GM21423 (cell line): ENCODE results near the gene RBM39.
"Not testable (repeated sequence)": the region's sequence is repeated elsewhere in the genome, so short reads cannot be mapped to it uniquely, and the experiment has no call there.

ENCODE experiments used
- ATAC-seq: cut with Tn5 transposase; IDR thresholded peaks from one replicate; pipeline ENCODE4 v1.9.1; 2021; ENCODE audit warnings: mild to moderate bottlenecking, moderate library complexity; ENCODE audit not compliant: unreplicated experiment

RBM39 gene

GRCh38 chr20:35709259-35709658, 32.8 kb downstream of the RBM39 start:
- ATAC-seq: no peak

DNA sequence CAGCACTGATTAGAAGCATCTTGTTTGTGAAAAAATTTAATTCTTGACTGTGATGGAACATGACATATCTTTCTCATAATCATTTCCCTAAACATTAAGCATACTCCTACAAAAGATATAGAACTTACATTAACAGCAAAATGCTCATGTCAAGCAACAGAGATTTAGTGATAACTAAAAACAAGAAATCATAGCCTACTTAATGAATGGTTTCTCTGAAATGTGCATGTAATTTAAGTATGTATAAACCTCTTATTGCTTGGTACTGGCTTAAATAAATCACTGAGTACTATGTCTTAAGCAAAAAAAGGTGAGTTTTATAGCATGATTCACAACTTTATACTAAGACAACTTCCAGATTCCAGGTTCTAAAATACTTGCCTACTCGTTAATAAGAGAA, 33.6 kb downstream of the RBM39 start:
- ATAC-seq: no peak

GRCh38 chr20:35706591-35707529, 35.2 kb downstream of the RBM39 start:
- not testable (repeated sequence) for ATAC-seq

- not testable (repeated sequence) for ATAC-seq
These were observed 36.2 kb downstream of the RBM39 start for GRCh38 chr20:35705894-35706293.

- no peak for ATAC-seq
These were observed 37.4 kb downstream of the RBM39 start for GRCh38 chr20:35704514-35705261.

DNA sequence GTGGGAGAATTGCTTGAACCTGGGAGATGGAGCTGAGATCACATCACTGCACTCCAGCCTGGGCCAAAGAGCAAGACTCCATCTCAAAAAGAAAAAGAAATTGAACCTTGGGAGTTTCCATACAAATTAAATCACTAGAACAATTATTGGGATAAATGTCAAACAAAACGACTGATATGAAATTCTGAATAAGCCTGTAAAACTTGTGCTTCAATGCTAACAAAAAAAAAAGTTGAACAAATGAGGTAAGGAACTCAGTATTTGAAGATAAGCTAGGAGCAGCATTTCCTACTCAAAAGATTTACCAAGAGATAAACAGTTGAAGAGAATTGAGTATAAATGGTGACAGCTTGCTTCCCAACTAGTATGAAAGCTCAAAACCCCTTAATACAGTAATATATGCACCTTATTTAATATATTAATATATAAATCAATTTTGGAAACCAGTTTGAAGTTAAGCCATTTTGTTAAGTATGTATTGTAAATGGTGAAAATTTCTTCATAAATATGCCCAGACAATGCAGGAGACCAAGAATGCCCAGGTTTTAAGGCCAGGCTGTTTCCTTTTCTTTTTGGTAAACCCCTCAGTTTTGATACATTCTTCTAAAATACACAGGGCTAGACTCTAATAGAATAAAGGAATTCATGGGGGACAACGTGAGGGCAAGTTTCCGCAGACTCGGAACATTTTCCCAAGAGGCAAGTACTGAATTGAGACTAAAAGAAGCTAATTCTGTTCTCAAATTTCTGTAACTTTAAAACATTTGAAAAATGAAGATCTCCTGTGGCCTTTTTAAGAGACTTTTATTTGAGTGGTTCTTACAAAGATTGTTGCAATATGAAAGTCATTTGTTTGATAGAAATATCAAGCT, 39.0 kb downstream of the RBM39 start:
- ATAC-seq: no peak

DNA sequence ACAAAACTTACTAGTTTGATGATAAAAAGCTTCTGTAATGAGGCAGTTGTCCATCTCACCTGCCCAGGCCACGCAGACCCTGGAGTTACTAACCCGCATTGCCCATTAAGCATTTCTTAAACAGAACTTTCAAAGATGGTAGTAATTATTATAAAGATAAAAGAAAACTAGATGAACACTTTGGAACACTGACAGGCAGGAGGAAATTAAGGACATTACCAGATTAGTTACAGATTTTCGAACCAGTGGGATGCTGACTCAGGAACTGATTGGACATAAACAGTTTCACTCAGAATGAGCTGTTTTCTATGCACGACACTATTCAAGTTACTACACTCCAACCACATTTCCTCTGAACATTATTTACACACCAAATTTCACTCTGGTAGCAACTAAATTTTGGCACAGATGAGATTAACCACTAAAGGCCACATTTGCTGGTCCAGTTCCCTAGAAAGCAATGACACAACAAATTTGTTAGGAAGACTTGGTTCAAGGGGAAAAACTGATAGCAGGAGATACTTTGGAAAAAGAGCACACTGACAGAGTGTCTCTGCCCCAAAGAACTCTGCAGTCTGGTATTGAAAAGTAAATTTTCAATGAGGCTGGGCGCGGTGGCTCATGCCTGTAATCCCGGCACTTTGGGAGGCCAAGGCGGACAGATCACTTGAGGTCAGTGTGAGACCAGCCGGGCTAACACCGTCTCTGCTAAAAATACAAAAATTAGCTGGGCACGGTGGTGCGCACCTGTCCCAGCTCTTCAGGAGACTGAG, 39.8 kb downstream of the RBM39 start:
- ATAC-seq: no peak

GRCh38 chr20:35700625-35701148, 41.4 kb downstream of the RBM39 start:
- no peak for ATAC-seq

DNA sequence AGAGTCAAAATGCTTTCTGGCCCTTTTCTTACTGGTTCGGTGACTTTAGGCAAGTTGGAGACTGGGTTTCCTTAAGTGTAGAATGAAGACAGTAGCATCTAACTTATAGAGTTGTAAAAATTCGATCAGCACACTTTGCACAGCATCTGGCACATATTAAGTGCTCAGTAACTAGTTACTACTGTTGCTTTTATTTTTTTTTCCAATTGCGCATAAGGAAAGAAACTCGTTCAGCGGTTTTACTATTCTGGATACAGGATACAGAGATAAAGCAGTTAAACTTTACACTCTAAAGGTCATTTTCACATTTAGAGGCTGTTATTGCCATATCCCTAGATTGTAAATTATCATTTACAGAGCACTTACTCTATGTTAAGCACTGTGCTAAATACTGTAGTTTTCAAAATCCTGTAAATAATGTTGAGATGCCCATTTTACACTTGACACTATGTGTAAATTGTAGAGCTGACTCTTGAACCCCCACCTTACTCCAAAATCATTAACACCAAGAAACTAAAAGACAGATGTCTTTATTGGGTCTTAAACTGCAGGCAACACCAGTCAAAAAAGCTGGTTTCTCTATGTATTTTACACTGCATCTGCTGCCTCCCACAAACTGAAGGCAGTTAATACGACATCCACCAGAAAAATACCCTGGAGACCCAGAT, 42.0 kb downstream of the RBM39 start:
- ATAC-seq: no peak

DNA sequence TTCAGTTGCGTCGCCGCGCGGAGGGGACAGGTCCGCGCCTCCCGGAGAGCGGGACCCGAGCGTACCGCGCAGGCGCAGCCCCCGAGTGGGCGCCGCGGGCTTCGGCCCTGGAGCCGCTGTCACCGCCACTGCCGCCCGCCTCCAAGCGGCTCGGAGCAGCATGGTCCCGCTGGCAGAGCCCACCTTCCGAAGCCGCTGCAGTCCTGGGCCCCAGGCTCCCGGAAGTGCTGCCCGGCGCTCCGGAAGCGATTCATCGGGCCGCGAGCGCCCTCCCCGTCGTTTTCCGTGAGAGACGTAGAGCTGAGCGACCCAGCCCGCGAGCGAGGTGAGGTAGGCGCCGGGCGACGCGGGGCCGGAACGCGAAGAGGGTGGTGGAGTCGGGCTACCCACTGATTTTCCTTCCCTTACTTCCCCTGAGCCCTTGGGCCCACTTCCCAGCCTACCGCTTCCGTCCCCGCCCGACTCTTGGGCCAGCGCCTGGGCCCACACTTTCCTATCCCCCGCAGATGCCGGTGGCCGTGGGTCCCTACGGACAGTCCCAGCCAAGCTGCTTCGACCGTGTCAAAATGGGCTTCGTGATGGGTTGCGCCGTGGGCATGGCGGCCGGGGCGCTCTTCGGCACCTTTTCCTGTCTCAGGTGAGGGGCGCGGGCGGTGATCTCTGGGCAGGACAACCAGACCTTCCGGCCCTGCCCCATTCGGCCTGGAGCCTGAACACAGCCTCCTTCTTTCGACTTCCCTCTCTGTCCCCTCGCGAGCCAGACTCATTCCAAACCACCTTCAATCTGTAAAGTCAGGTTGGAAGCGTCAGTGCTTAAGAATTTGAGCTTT, 42.7 kb downstream of the RBM39 start, which contains the start of the genes NFS1 and ROMO1:
Gene NFS1, minus strand, starts transcription at position 226 of the 830 bp plus-strand sequence. Its CDS starts 64 bp downstream, at position 162.
Gene ROMO1, plus strand, starts transcription at position 279 of the 830 bp plus-strand sequence. Its CDS starts 228 bp downstream, at position 507.
- peak; percentile 73 for ATAC-seq

DNA sequence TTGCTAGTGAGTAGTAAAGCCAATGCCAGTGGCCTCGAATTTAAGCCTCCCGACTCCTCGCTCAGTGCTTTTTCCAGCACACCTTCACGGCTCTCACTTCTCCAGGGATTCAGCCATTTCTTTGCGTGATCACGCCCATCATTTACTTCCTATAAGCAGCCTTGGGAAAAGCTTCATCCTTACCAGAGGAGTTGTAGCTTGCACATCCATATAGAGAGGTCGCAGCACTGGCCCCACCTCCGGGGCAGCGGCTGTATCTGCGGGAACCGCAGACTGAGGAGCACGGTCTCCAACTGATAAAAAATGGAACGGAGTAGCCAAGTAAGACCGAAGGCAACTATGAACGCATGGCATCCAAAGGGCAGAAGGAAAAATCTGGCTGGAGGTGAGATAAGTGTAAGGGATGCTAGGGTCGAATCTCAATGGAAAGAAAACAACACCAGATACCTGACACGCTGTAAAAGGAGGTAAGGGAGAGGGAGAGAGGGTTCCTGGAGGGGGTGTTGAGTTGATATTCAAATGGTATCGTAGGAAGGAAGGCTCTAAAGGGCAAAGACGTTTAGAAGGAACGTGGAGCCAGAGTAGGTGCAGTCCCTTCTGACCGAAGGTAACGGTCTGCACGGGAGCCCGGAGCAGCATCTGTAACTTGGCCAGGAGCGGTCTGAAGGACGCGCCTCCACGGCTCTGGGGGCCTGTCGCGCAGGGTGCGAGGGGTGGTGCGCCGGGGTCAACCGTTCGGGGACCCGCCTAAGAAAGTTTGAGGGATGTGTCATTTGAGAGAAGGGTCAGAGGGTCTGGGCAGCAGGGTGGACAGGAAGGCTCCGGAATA, 43.5 kb downstream of the RBM39 start:
- no peak for ATAC-seq

DNA sequence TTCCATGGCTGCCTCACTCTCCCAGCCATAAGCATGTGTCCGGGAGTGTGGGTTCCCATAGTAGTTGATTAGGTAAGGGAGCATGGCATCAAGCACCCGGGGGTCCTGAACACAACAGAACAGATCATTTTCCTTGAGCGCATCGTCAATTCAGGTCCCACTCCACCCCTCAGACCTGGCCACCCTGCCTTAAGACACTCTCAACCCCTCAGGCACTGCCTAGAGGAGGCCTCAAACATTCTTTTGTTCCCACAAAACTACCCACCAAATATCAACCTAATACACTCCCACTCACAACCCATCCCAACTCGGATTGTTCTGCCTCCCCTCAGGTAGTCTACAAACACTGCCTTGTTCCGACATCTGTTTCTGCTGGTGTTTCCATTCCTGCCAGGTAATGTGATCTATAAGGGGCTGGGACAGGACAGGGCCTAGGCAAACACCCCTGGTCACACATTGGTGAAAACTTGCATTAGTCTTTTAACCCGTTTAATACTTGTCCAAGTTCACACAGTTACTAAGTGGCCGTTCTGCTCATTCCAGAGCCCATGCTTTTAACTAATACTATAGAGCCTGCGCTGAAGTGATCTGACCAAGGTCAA, 44.3 kb downstream of the RBM39 start:
- ATAC-seq: no peak

DNA sequence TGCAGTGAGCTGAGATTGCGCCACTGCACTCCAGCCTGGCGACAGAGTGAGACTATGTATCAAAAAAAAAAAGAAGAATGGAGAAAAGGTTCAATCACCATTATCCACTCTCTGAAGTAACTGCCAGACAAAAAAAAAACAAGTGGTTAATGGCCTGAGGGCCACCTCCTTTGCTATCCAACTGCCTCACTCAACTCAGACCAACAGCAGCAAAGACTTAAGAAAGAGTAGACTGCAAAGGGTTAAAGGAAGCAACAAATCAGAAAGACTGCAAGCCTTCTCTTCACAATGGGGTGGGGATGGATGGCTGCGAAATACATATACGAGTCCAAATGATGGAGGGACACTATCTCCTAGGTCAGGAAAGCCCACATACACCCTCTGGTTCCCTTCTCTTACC, 46.1 kb downstream of the RBM39 start:
- ATAC-seq: no peak

GRCh38 chr20:35695245-35695749, 46.8 kb downstream of the RBM39 start:
- no peak for ATAC-seq

- ATAC-seq: no peak
These were observed 51.8 kb downstream of the RBM39 start for GRCh38 chr20:35690265-35690664.

GRCh38 chr20:35686872-35687271, 55.2 kb downstream of the RBM39 start:
- ATAC-seq: not testable (repeated sequence)

- not testable (repeated sequence) for ATAC-seq
These were observed 56.7 kb downstream of the RBM39 start for GRCh38 chr20:35685368-35685767.
